B cell (primary cell): ENCODE results near the gene RIIAD1. TPM values are rescaled to one million over a fixed set of nuclear protein-coding genes. Genes with fewer than 3 reads are reported as not detected.

ENCODE experiments used
- ATAC-seq: fragments of 200-7000 bp; cut with Tn5 transposase; one replicate; pipeline ENCODE4 v1.10.0; 2021; ENCODE audit warnings: low read depth, mild to moderate bottlenecking, moderate number of reproducible peaks, moderate library complexity
- CTCF ChIA-PET: fragments of 350-600 bp; sonication (Branson Sonifier 250); formaldehyde crosslinking; loops from one replicate; lab custom pipeline; 2021; ENCODE audit warnings: antibody characterized with exemption, inconsistent platforms; lab: Charles Lee
- POLR2A ChIA-PET: fragments of 350-600 bp; sonication (Branson Sonifier 250); formaldehyde crosslinking; loops from one replicate; lab custom pipeline; 2021; ENCODE audit warnings: antibody characterized with exemption; lab: Charles Lee
- DNase-seq: peaks from one replicate; pipeline ENCODE4 v3.0.0; 2013
- H2AFZ ChIP-seq: 2 replicates; pipeline ENCODE4 v1.6.1; 2012; ENCODE audit warnings: mild to moderate bottlenecking, low read depth, low read length; ENCODE audit not compliant: insufficient read depth, poor library complexity, severe bottlenecking
- H3K27ac ChIP-seq, 2 donors: 1 replicate in 1 of 2; 2 replicates in 1 of 2; pipeline ENCODE4 v1.5.1; 2012 to 2013; ENCODE audit warnings: low read length in 2 of 2, mild to moderate bottlenecking in 2 of 2, moderate library complexity in 1 of 2
- H3K27me3 ChIP-seq, 4 experiments: fragments of 200-600 bp in 1 of 4; sonication (generic) in 1 of 4; replicated peaks in 1 of 4; 1 replicate in 2 of 4; 2 replicates in 2 of 4; pipeline versions ENCODE4 v1.6.1 to v1.7.0; 2013 to 2016; ENCODE audit warnings: low read length in 3 of 4, mild to moderate bottlenecking in 2 of 4, mixed read lengths in 1 of 4, moderate library complexity in 1 of 4; ENCODE audit not compliant: insufficient read depth in 4 of 4, control insufficient read depth in 3 of 4; ENCODE audit errors: control extremely low read depth in 1 of 4
- H3K36me3 ChIP-seq, 2 experiments: replicated peaks in 1 of 2; 1 replicate in 1 of 2; 2 replicates in 1 of 2; pipeline versions ENCODE4 v1.6.1 to v1.7.1; 2013; ENCODE audit warnings: low read length in 1 of 2; ENCODE audit not compliant: insufficient read depth in 2 of 2, control insufficient read depth in 1 of 2; ENCODE audit errors: control extremely low read depth in 1 of 2, extremely low read depth in 1 of 2
- H3K4me1 ChIP-seq, 2 donors: fragments of 200-600 bp in 1 of 2; sonication (generic) in 1 of 2; 1 replicate in 1 of 2; 2 replicates in 1 of 2; pipeline versions ENCODE4 v1.5.1 to v1.6.1; 2013 to 2017; ENCODE audit warnings: low read length in 2 of 2; ENCODE audit not compliant: control insufficient read depth in 2 of 2, insufficient read depth in 2 of 2
- H3K4me2 ChIP-seq: replicated peaks from 2 replicates; pipeline ENCODE3; 2012; ENCODE audit warnings: mild to moderate bottlenecking, low read depth, low read length; ENCODE audit not compliant: poor library complexity, severe bottlenecking
- H3K4me3 ChIP-seq, 5 experiments: fragments of 200-600 bp in 1 of 5; sonication (generic) in 1 of 5; 1 replicate in 3 of 5; 2 replicates in 2 of 5; pipeline versions ENCODE4 v1.5.1 to v1.7.0; 2011 to 2016; ENCODE audit warnings: low read length in 4 of 5, mild to moderate bottlenecking in 4 of 5, low read depth in 2 of 5, control low read depth in 1 of 5, moderate library complexity in 1 of 5; ENCODE audit not compliant: insufficient read depth in 1 of 5; ENCODE audit errors: control extremely low read depth in 1 of 5, extremely low read depth in 1 of 5
- H3K79me2 ChIP-seq: fragments of 200-600 bp; sonication (generic); one replicate; pipeline ENCODE4 v1.6.0; 2016; ENCODE audit warnings: low read length; ENCODE audit not compliant: control insufficient read depth, insufficient read depth
- H3K9ac ChIP-seq: fragments of 200-600 bp; sonication (generic); 2 replicates; pipeline ENCODE4 v1.6.1; 2017; ENCODE audit warnings: mild to moderate bottlenecking, low read length, moderate library complexity
- H3K9me3 ChIP-seq, 3 donors: one replicate each; pipeline versions ENCODE4 v1.6.1 to v1.7.1; 2013; ENCODE audit warnings: low read length in 2 of 3; ENCODE audit not compliant: control insufficient read depth in 2 of 3, insufficient read depth in 1 of 3; ENCODE audit errors: control extremely low read depth in 1 of 3
- H4K20me1 ChIP-seq: 2 replicates; pipeline ENCODE4 v1.6.0; 2012; ENCODE audit warnings: mild to moderate bottlenecking, low read length; ENCODE audit not compliant: insufficient read depth, control insufficient read depth, poor library complexity, severe bottlenecking
- H3K27ac Mint-ChIP-seq: one replicate; pipeline ENCODE4 v1.8.0; 2021; ENCODE audit warnings: mixed read lengths
- H3K27me3 Mint-ChIP-seq: one replicate; pipeline ENCODE4 v1.8.0; 2021; ENCODE audit warnings: mixed read lengths
- H3K4me1 Mint-ChIP-seq: one replicate; pipeline ENCODE4 v1.8.0; 2021; ENCODE audit warnings: mixed read lengths
- H3K4me3 Mint-ChIP-seq: one replicate; pipeline ENCODE4 v1.8.0; 2021; ENCODE audit warnings: mixed read lengths
- H3K9me3 Mint-ChIP-seq: one replicate; pipeline ENCODE4 v1.8.0; 2022; ENCODE audit warnings: mixed read lengths; ENCODE audit not compliant: insufficient read depth
- CTCF ChIP-seq: fragments of 200-600 bp; IDR thresholded peaks from one replicate; pipeline ENCODE4 v1.8.0; 2022; ENCODE audit warnings: antibody characterized with exemption, mild to moderate bottlenecking
- EZH2 ChIP-seq: IDR thresholded peaks from 2 replicates; pipeline ENCODE4 v1.6.1; 2012; ENCODE audit warnings: borderline replicate concordance, low read depth, mild to moderate bottlenecking, moderate library complexity, low read length; ENCODE audit not compliant: insufficient read depth, poor library complexity, severe bottlenecking
- WGBS: methylation state at CpG from one replicate; pipeline ENCODE4 v1.1.5; 2013; ENCODE audit warnings: missing lambda C conversion rate; ENCODE audit not compliant: insufficient coverage; 5-methylcytosine and 5-hydroxymethylcytosine counted together
- intact Hi-C: fragments of 100-400 bp; cut with micrococcal nuclease; formaldehyde crosslinking; loops from one replicate; pipeline ENCODE4 v1.10.0; 2022
- polyA plus RNA-seq: library from polyadenylated mRNA; depleted of rRNA; stranded (reverse); fragments of >200 nt; gene quantifications from 2 replicates; pipeline ENCODE4 v1.2.3, GENCODE V29; 2012
- total RNA-seq, 2 donors: library from RNA; stranded (reverse); fragments of 120-200 nt in 1 of 2; gene quantifications; 1 replicate in 1 of 2; 2 replicates in 1 of 2; pipeline versions ENCODE4 v1.2.3 to v1.2.4, GENCODE V29; 2013 to 2022

Gene RIIAD1
- total and polyA plus RNA-seq, 2 donors (not counting 1 experiment from before 2014, with no cell fraction given), result not detected

DNA sequence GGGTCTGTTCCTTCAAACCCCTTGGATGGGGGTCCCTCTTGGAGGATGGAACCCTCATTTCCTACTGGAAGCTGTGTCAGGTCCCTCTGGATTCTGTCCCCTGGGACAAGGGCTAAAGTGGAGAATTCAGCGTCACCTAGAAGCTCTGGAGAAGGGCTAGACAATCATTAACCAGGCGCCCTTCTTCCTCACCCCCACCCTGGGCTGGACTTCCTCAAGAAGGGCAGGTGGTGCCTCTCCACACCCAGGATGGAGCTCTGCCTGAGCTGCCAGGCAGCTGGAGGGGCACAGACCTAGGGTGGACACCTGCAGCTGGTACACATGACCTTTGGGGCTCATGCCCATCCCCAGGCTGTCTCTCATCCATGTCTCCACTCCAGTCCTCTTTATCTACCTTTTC lies 8.3 kb upstream of the RIIAD1 start:
- TF ChIP-seq CTCF (no peak), EZH2 (no peak)
- Histone ChIP-seq H3K9ac (no peak overlapping the region), H3K79me2 (no peaks in the 10 kb centered on the region), H3K4me3 (no peak overlapping the region), H3K27ac (no peak overlapping the region), H2AFZ (no peak overlapping the region), H3K27me3 (peaks cover 0 to 35% (median 15%) of the 10 kb centered on the region in 4 experiments), H3K9me3 (peaks cover 0 to 10% (median 0%) of the 10 kb centered on the region in 3 donors), H3K4me1 (peaks cover 5 to 8% of the 10 kb centered on the region in 2 donors), H4K20me1 (no peaks in the 10 kb centered on the region), H3K4me2 (no peak overlapping the region), H3K36me3 (no peaks in the 10 kb centered on the region)
- H3K9me3 Mint-ChIP-seq, result no peaks in the 10 kb centered on the region
- H3K27ac Mint-ChIP-seq, result no peak overlapping the region
- ChIA-PET POLR2A (no interaction called here), CTCF (no interaction called here)
- WGBS, result 100% methylated on average over 2 of the region's 2 CpGs
- intact Hi-C loops, result no loop called here
- no peak overlapping the region for H3K4me3 Mint-ChIP-seq
- no peak for ATAC-seq
- peaks cover 11% of the 10 kb centered on the region for H3K4me1 Mint-ChIP-seq
- H3K27me3 Mint-ChIP-seq, result peaks cover 59% of the 10 kb centered on the region
- no peak for DNase-seq

- 83% methylated on average over 2 of the region's 2 CpGs for WGBS
- Histone ChIP-seq H3K9me3 (peaks cover 0 to 10% (median 0%) of the 10 kb centered on the region in 3 donors), H3K4me1 (peaks cover 5 to 8% of the 10 kb centered on the region in 2 donors), H3K4me3 (no peak overlapping the region), H2AFZ (no peak overlapping the region), H3K4me2 (no peak overlapping the region), H3K9ac (no peak overlapping the region), H3K27ac (no peak overlapping the region), H3K36me3 (no peaks in the 10 kb centered on the region), H3K27me3 (peaks cover 0 to 43% (median 20%) of the 10 kb centered on the region in 4 experiments), H4K20me1 (no peaks in the 10 kb centered on the region), H3K79me2 (no peaks in the 10 kb centered on the region)
- Mint-ChIP-seq H3K4me1 (peaks cover 11% of the 10 kb centered on the region), H3K4me3 (no peak overlapping the region), H3K27ac (no peak overlapping the region), H3K27me3 (peaks cover 66% of the 10 kb centered on the region), H3K9me3 (no peaks in the 10 kb centered on the region)
- TF ChIP-seq EZH2, result no peak
- no peak for TF ChIP-seq CTCF
- POLR2A ChIA-PET, result no interaction called here
- intact Hi-C loops, result no loop called here
- no peak for DNase-seq
- no peak for ATAC-seq
- CTCF ChIA-PET, result interaction anchor here (1.2 kb wide), 1 partner anchor 8 kb away, joined by 3 read pairs; no protein-coding TSS in a partner anchor
Observed at GRCh38 chr1:151713874-151714273, 7.4 kb upstream of the RIIAD1 start.
